GM20431 (cell line): ENCODE measurements around the gene ZNRF3.

Experiments used
- in situ Hi-C: fragments of 300-500 bp; cut with MseI, MboI; formaldehyde crosslinking; loops from one replicate; pipeline ENCODE4 v1.15.0; 2020; ENCODE audit warnings: low sequenced_read_pairs; ENCODE audit not compliant: unreplicated experiment

ZNRF3 gene

DNA sequence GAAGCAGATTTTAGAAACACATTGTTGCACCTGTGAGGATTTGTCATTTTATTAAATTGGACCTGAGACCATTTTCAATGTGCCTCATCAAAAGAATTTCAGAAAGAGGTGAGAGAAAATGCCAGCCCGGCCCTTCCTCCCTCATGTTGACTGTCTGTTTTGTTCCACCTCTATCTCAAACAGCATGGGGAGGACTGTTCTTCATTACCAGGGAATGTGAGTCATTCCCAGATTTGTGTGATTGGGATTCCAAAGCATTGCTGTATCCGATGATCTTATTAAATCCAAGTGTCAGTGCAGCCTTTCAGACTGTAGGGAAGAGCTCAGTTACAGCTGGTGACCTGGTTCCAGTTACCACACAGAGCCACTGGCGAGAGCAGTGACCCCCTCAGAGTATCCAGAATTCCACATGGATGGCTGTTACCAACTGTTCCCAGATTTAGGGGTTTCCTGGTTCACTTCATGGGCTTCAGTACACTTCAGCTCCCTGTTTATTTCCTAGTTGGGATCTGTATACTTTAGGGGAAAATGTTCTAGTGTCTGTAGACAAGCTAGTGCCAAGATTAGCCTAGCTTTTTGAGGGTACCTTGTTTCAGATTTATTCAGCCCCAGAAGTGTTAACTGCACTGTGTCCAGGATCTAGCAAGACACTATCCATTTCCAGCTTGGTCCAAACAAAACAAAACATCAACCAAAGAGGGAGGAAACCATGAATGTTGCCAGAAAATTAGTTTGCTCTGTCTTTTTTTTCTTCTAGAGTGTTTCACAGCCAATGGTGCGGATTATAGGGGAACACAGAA lies 210.3 kb downstream of the ZNRF3 start:
- in situ Hi-C loops = no loop called here

DNA sequence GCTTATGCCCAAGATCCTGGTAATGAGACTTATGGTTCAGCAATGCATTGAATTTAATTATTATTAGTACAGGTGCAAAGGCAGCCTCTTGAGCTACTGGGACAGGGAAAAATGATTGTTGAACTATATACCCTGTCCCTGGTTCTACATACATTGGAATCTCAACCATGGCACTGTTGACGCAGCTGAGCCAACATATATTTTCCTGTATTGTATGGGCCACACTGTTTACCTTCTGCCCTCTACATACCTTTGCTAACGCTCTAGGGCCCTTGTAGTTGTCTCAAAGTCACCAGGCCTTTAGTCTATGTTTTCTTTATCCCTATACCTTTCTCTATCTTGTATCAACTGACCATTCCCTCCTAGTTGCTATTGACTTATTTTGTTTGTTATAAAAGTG lies 212.1 kb downstream of the ZNRF3 start:
- in situ Hi-C loops = no loop called here

GRCh38 chr22:29096736-29097669 lies 213.6 kb downstream of the ZNRF3 start:
- in situ Hi-C loops = no loop called here

DNA sequence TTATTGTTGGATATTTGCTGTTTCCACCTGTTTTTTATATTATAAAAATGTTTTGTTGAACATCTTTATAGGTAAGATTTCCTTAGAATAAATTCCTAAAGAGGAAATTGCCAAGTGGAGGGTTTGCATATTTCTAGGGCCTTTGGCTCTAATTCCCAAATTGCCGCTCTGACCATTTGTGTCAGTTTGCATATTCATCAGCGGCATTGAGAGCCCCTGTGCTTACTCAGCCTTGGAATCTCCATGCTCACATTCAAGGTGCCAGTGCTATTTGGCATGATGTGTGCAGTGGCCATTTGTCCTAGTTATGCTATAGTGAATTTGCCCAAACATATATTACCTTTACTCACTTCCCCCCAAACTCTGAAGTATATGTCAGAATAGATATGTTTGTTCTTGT lies 214.9 kb downstream of the ZNRF3 start:
- in situ Hi-C loops = no loop called here

DNA sequence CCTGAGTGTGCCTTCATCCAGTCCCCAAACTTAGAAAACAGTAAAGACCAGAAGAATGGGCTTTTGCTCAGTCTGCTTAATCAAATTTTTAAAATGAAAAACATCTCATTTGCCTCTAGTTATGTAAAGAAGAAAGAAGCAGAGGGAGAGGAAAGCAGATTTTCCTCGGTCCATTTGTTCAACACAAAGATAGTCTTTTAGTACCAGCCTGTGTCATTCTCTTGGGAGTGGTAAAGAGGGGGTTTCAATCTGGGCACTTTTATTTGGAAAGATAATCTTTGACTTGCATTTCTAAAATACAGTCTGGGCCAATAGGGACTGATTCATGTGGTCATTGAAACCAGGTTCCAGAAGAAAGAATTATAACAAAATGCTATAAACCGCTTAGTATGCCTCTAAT lies 218.9 kb downstream of the ZNRF3 start:
- in situ Hi-C loops = no loop called here

GRCh38 chr22:29103121-29103520 lies 219.7 kb downstream of the ZNRF3 start:
- in situ Hi-C loops = no loop called here

GRCh38 chr22:29105468-29105867 lies 222.1 kb downstream of the ZNRF3 start:
- in situ Hi-C loops = no loop called here

DNA sequence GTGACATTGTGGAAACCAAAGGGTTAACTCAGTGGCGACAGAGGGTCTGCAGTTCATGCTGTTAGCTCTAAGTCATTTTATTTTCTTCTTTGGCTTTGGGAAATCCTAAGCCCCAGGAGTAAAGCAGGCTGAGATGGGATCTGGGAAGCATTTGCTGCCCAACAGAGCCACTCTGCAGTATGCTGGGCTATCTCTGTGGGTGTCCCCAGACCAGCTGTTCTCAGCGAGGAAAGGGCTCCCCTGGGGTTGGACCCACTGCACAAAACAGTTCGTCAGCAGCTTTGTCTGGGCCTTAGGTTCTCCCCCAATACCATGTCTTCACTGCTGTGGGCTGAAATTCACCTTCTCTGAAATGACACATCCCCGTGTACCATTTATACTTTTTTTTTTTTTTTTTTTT lies 223.5 kb downstream of the ZNRF3 start:
- in situ Hi-C loops = no loop called here
